NCI-H1092 (cell line): ENCODE data around the gene STEAP4.
"Not testable (repeated sequence)": the region's sequence is repeated elsewhere in the genome, so short reads cannot be mapped to it uniquely, and the experiment has no call there.

Experiments
- DNase-seq: peaks from one replicate; lab custom pipeline; 2025; lab: John Stamatoyannopoulos, UW

Gene STEAP4

DNA sequence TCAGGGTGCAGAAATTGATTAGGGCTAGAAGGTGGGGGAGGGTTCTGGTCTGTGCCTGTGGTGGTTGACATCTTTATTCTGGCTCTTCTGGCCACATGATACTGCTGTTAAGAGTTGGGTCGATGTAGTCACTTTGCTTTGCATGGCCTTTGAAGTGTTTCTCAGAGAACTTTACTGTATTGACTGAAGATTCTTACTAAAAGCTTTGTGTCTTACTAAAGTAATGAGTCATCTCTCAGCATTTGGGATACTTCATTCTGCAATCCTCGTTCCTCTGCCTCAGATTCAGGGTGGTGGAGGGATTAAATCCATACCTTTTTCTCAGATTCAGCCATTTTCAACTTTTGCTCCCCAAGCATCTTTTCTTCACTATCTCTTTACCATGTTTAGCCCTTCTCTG, 38.6 kb downstream of the STEAP4 start:
- DNase-seq = no peak

DNA sequence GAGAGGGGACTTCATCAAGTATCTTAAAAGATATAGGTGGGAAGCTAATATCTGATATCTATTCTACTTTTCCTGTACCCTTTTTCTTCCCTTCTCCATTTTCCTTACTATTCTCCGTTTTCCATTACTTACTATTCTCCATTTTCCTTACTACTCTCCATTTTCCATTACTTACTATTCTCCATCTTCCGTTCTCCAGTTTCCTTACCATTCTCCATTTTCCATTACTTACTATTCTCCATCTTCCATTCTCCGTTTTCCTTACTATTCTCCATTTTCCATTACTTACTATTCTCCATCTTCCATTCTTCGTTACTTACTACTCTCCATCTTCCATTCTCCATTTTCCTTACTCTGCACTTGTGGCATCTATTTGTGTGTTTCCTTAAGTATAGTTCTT, 39.3 kb downstream of the STEAP4 start:
- DNase-seq = no peak

DNA sequence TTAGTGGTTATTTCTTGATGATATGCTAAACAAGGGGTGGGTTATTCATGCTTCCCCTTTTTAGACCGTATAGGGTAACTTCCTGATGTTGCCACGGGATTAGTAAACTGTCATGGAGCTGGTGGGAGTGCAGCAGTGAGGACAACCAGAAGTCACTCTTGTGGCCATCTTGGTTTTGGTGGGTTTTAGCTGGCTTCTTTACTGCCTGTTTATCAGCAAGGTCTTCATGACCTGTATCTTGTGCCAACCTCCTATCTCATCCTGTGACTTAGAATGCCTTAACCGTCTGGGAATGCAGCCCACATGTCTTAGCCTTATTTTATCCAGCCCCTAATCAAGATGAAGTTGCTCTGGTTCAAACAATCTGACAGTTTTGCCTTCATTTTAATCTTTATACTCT, 41.7 kb downstream of the STEAP4 start:
- DNase-seq = not testable (repeated sequence)

- no peak for DNase-seq
These were observed 44.1 kb downstream of the STEAP4 start for GRCh38 chr7:88262562-88262961.

DNA sequence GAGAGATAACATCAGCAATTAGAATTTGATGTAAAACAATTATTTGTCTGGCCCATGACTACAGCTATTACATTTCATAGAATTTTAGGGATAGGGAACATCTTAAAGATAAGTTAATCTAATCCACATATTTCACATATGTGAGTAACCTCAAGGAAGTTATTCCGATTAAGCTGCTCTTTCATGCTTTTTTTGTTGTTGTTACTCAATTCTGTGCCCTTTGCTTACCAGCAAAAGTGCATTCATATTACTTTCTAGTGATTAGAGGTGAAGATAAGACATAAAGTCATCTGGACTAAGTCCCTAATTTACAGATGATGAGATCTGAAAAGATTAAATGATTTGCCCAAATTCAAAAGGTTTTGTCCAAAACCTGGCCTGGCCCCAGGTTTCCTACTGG, 46.0 kb downstream of the STEAP4 start:
- no peak for DNase-seq

DNA sequence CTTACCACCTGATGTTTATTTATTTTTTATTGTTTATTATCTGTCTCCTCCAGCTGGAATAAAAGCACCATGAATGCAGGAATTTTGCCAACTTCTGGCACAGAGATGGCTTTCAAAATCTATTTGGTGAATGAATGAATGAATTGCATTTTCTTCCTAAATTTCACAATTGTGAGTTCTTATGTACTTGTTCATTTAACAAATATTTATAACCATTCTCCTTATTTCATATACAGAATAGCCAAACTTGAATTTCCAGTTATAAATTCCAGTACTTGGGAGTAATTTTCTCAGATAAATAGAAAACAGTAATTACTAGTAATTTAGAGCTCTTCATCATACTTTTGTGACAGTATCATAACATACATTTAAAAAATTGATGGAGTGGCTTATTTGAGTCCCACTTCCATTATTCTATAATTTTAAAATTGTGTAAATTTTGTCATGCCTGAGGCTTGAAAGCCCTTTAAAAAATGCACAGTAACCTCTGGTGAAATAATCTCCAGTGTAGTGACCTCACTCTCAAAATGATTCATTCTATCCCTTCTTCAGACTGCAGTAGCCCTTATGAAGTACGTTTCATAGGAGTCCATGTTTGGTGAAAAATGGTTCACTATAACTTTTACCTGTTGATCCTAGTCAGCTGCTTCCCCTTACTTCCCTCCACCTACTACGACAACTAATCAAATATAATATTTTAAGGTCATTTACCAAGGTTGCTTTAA, 46.9 kb downstream of the STEAP4 start:
- no peak for DNase-seq

GRCh38 chr7:88258296-88258695, 48.4 kb downstream of the STEAP4 start:
- not testable (repeated sequence) for DNase-seq

- DNase-seq = no peak
These were observed 49.8 kb downstream of the STEAP4 start for GRCh38 chr7:88256906-88257305.

DNA sequence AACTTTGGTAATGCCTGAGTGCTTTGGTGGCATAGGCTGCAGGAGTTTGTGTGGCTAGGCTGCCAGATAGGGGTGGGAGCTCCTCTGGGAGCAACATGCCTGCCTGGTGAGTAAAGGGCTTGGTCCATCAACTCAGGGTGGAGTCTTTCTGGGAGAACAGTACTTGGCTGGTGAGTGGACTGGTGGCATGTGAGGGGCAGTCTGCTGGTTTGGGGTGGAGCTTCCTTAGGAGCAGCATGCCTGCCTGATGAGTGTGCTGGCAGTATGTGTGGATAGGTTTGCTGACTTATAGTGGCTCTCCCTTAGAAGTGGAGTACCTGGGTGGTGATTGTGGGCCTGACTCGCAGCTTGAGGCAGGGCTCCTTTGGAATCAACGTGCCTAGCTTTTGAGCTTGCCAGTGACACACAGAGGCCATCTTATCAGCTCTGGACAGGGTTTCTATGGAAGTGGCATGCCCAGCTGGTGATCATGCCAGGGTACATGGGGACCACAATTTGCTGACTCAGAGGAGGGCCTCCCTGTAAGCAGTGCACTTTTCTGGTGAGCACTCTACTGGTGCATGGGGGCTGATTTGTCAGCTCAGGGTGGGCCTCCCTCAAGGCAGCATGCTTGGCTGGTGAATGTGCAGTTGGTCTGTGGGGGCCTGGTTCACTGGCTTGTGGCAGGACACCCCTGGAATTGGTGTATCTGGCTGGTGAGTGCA, 51.8 kb downstream of the STEAP4 start:
- no peak for DNase-seq

DNA sequence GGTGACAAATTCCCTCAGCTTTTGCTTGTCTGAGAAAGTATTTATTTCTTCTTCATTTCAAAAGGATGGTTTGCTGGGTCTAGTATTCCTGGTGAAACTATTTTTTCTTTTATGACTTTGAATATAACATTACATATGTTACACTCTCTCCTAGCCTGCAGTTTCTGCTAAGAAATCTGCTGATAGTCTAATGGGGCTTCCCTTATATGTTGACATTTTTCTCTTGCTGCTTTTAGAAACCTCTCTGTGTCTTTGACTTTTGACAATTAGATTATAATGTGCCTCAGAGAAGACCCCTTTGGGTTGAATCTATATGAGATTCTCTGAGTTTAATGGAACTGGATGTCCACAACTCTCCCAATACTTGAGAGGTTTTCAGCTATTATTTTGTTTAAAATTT, 53.1 kb downstream of the STEAP4 start:
- DNase-seq = no peak

- DNase-seq = no peak
These were observed 62.4 kb downstream of the STEAP4 start for GRCh38 chr7:88244258-88244657.

GRCh38 chr7:88243345-88243909, 63.3 kb downstream of the STEAP4 start:
- DNase-seq = peak; percentile 16

DNA sequence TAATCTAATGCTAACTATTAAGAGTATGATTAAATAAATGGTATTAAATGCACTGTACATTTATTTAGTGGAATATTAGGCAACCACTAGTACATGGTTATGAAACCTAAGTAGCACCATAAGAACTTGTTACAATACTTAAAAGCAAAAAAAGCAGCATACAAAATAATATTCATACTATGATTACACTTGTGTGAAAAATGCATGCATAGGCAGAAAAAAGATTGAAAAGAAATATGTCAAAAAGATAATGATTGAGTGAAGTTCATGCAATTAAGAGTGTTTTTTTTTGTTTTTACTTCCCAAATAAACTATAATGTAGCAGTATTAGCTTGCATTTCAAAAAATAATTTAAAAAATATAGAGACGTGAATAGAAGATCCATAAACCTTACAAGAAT, 66.8 kb downstream of the STEAP4 start:
- DNase-seq = no peak

DNA sequence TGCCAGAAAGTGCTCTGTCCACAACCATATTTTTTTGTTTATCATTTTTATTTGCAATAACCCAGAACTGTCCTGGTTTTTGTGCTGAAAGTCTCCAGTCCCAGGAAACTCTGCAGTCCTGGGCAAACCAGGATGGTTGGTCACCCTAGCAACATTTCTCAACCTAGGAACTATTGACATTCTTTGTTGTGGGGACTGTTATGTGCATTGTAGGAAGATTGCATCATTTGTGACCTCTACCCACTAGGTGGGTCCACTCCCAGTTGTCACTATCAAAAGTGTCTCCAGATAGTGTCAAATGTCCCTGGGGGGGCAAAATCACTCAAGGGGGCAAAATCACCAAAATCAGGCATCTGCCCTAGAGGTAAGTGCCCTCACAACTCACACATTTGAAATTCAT, 72.9 kb downstream of the STEAP4 start:
- no peak for DNase-seq

DNA sequence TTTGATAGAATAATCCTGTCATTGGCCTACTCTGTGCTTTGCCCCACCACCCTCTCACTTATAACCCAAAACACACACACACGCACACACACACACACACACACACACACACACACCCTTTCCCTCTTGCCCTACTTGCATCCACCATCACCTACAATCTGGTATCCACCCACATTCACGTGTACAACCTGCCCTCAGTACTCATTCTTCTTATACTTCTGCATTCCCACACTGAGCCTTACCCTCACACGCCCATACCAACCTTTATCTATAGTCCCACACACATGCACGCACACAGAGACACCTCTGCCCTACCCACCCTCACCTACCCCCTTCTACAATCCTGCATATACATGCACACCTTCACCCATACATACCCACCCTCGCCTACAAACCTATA, 76.0 kb downstream of the STEAP4 start:
- no peak for DNase-seq

- DNase-seq = no peak
These were observed 77.2 kb downstream of the STEAP4 start for GRCh38 chr7:88229302-88229995.

DNA sequence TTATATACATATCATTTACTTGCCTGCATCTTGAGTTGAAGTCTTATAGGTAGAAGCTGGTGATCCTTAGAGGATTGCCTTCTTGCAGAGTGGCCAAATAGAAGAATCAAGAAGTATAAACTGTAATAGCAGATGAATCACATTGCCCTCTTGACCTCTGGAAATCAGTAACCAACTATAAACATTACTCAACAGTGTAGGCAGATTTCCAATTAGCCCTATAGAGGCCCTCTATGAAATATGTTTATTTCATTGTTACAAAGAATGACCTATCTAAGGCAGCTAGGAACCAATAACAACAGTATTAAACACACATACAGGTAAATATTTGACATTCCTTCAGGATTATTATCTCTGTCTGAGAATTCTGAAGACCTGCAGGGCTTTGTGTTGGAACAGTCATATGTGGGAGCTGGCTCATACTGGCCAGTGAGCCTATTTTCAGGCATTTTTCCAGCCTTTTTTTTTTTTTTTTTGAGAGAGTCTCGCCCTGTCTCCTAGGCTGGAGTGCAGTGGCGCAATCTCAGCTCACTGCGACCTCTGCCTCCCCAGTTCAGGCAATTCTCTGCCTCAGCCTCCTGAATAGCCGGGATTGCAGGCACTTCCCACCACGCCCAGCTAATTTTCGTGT, 79.7 kb downstream of the STEAP4 start:
- DNase-seq = no peak

DNA sequence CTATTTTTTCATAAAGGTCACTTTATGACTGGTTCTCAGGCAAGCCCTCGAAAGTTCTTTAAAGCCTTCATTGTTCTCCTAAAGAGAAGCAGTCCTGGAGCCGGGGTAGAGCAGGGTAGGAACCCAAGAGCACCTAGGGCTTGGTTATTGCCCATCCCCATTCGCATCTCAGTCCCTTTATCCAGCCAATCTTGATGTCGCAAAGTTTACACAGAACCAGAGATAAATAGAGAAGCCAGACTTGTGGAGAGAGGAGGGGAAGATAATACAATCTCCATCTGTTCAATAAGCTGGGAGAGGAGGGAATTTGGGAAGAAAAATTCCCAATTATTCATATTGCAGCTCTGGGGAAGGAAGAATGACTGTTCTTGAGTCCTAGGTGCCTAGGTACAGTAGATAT, 80.5 kb downstream of the STEAP4 start:
- DNase-seq = no peak

DNA sequence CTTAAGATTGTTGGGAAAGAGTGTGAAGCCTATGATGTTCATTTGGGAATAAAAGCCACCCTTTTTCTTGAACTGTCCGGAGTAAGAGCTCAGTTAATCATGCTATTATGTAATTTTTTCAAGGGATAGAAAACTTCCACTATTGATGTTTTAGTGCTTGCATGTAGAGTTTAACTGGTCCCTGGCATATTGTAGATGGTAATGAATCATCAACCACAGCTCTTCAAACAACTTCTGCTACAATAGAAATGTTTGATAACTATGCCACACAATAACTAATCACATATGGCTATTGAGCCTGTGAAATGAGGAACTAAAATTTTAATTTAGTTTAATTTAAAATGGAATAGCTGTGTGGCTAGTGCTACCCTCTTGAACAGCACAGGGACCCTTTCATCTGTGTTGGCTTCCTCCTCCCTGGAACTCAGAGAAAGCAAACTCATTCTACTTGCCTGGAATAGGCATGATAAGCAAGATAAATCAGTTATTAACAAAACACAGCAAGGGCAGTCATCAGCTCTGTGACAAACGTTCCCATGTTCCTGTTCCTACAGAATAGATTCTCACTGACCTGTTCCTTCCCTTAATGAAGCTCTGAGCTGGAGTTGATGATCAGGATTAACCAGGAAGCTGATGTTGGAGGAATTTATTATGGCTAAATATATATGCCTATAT, 82.0 kb downstream of the STEAP4 start:
- DNase-seq = no peak

DNA sequence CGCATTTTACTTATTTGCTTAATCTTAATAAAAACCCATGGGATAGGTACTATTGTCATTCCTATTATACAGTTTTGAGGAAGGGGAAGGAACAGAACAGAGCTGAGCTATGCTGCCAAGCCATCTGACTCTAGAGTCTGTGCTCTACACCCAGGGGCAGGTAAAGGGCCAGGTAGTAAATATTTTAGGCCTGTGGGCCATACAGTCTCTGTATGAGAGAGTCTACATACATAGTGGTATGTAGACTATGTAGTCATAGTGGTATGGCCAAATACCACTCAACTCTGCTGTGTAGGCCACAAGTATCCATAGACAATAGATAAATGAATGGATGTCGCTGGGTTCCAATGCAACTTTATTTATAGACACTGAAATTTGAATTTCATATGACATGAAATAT, 83.4 kb downstream of the STEAP4 start:
- no peak for DNase-seq
